ENCODE results near the gene OR8G5.

- TF ChIP-seq CTCF (IDR thresholded peaks at IDR 0.05) = no peak
- TF ChIP-seq EZH2 (IDR thresholded peaks at IDR 0.05; ENCODE audit: borderline replicate concordance, insufficient read depth, low read depth, low read length, poor library complexity, severe bottlenecking) = no peak
Observed at GRCh38 chr11:124297921-124298320, 41.7 kb downstream of the OR8G5 start.

Data from B cell (primary cell).